B cell (primary cell): Measurements from ENCODE around the gene AFTPH. TPM values are rescaled to one million over a fixed set of nuclear protein-coding genes. Genes with fewer than 3 reads are reported as not detected.

Experiments
- ATAC-seq: fragments of 200-7000 bp; cut with Tn5 transposase; one replicate; pipeline ENCODE4 v1.10.0; 2021; ENCODE audit warnings: low read depth, mild to moderate bottlenecking, moderate number of reproducible peaks, moderate library complexity
- CTCF ChIA-PET: fragments of 350-600 bp; sonication (Branson Sonifier 250); formaldehyde crosslinking; loops from one replicate; lab custom pipeline; 2021; ENCODE audit warnings: antibody characterized with exemption, inconsistent platforms; lab: Charles Lee
- POLR2A ChIA-PET: fragments of 350-600 bp; sonication (Branson Sonifier 250); formaldehyde crosslinking; loops from one replicate; lab custom pipeline; 2021; ENCODE audit warnings: antibody characterized with exemption; lab: Charles Lee
- DNase-seq: peaks from one replicate; pipeline ENCODE4 v3.0.0; 2013
- H2AFZ ChIP-seq: 2 replicates; pipeline ENCODE4 v1.6.1; 2012; ENCODE audit warnings: mild to moderate bottlenecking, low read depth, low read length; ENCODE audit not compliant: insufficient read depth, poor library complexity, severe bottlenecking
- H3K27ac ChIP-seq, 2 donors: 1 replicate in 1 of 2; 2 replicates in 1 of 2; pipeline ENCODE4 v1.5.1; 2012 to 2013; ENCODE audit warnings: low read length in 2 of 2, mild to moderate bottlenecking in 2 of 2, moderate library complexity in 1 of 2
- H3K27me3 ChIP-seq, 4 experiments: fragments of 200-600 bp in 1 of 4; sonication (generic) in 1 of 4; replicated peaks in 1 of 4; 1 replicate in 2 of 4; 2 replicates in 2 of 4; pipeline versions ENCODE4 v1.6.1 to v1.7.0; 2013 to 2016; ENCODE audit warnings: low read length in 3 of 4, mild to moderate bottlenecking in 2 of 4, mixed read lengths in 1 of 4, moderate library complexity in 1 of 4; ENCODE audit not compliant: insufficient read depth in 4 of 4, control insufficient read depth in 3 of 4; ENCODE audit errors: control extremely low read depth in 1 of 4
- H3K36me3 ChIP-seq, 2 experiments: replicated peaks in 1 of 2; 1 replicate in 1 of 2; 2 replicates in 1 of 2; pipeline versions ENCODE4 v1.6.1 to v1.7.1; 2013; ENCODE audit warnings: low read length in 1 of 2; ENCODE audit not compliant: insufficient read depth in 2 of 2, control insufficient read depth in 1 of 2; ENCODE audit errors: control extremely low read depth in 1 of 2, extremely low read depth in 1 of 2
- H3K4me1 ChIP-seq, 2 donors: fragments of 200-600 bp in 1 of 2; sonication (generic) in 1 of 2; 1 replicate in 1 of 2; 2 replicates in 1 of 2; pipeline versions ENCODE4 v1.5.1 to v1.6.1; 2013 to 2017; ENCODE audit warnings: low read length in 2 of 2; ENCODE audit not compliant: control insufficient read depth in 2 of 2, insufficient read depth in 2 of 2
- H3K4me2 ChIP-seq: replicated peaks from 2 replicates; pipeline ENCODE3; 2012; ENCODE audit warnings: mild to moderate bottlenecking, low read depth, low read length; ENCODE audit not compliant: poor library complexity, severe bottlenecking
- H3K4me3 ChIP-seq, 5 experiments: fragments of 200-600 bp in 1 of 5; sonication (generic) in 1 of 5; 1 replicate in 3 of 5; 2 replicates in 2 of 5; pipeline versions ENCODE4 v1.5.1 to v1.7.0; 2011 to 2016; ENCODE audit warnings: low read length in 4 of 5, mild to moderate bottlenecking in 4 of 5, low read depth in 2 of 5, control low read depth in 1 of 5, moderate library complexity in 1 of 5; ENCODE audit not compliant: insufficient read depth in 1 of 5; ENCODE audit errors: control extremely low read depth in 1 of 5, extremely low read depth in 1 of 5
- H3K79me2 ChIP-seq: fragments of 200-600 bp; sonication (generic); one replicate; pipeline ENCODE4 v1.6.0; 2016; ENCODE audit warnings: low read length; ENCODE audit not compliant: control insufficient read depth, insufficient read depth
- H3K9ac ChIP-seq: fragments of 200-600 bp; sonication (generic); 2 replicates; pipeline ENCODE4 v1.6.1; 2017; ENCODE audit warnings: mild to moderate bottlenecking, low read length, moderate library complexity
- H3K9me3 ChIP-seq, 3 donors: one replicate each; pipeline versions ENCODE4 v1.6.1 to v1.7.1; 2013; ENCODE audit warnings: low read length in 2 of 3; ENCODE audit not compliant: control insufficient read depth in 2 of 3, insufficient read depth in 1 of 3; ENCODE audit errors: control extremely low read depth in 1 of 3
- H4K20me1 ChIP-seq: 2 replicates; pipeline ENCODE4 v1.6.0; 2012; ENCODE audit warnings: mild to moderate bottlenecking, low read length; ENCODE audit not compliant: insufficient read depth, control insufficient read depth, poor library complexity, severe bottlenecking
- H3K27ac Mint-ChIP-seq: one replicate; pipeline ENCODE4 v1.8.0; 2021; ENCODE audit warnings: mixed read lengths
- H3K27me3 Mint-ChIP-seq: one replicate; pipeline ENCODE4 v1.8.0; 2021; ENCODE audit warnings: mixed read lengths
- H3K4me1 Mint-ChIP-seq: one replicate; pipeline ENCODE4 v1.8.0; 2021; ENCODE audit warnings: mixed read lengths
- H3K4me3 Mint-ChIP-seq: one replicate; pipeline ENCODE4 v1.8.0; 2021; ENCODE audit warnings: mixed read lengths
- H3K9me3 Mint-ChIP-seq: one replicate; pipeline ENCODE4 v1.8.0; 2022; ENCODE audit warnings: mixed read lengths; ENCODE audit not compliant: insufficient read depth
- EZH2 ChIP-seq: IDR thresholded peaks from 2 replicates; pipeline ENCODE4 v1.6.1; 2012; ENCODE audit warnings: borderline replicate concordance, low read depth, mild to moderate bottlenecking, moderate library complexity, low read length; ENCODE audit not compliant: insufficient read depth, poor library complexity, severe bottlenecking
- WGBS: methylation state at CpG from one replicate; pipeline ENCODE4 v1.1.5; 2013; ENCODE audit warnings: missing lambda C conversion rate; ENCODE audit not compliant: insufficient coverage; 5-methylcytosine and 5-hydroxymethylcytosine counted together
- intact Hi-C: fragments of 100-400 bp; cut with micrococcal nuclease; formaldehyde crosslinking; loops from one replicate; pipeline ENCODE4 v1.10.0; 2022
- polyA plus RNA-seq: library from polyadenylated mRNA; depleted of rRNA; stranded (reverse); fragments of >200 nt; gene quantifications from 2 replicates; pipeline ENCODE4 v1.2.3, GENCODE V29; 2012
- total RNA-seq, 2 donors: library from RNA; stranded (reverse); fragments of 120-200 nt in 1 of 2; gene quantifications; 1 replicate in 1 of 2; 2 replicates in 1 of 2; pipeline versions ENCODE4 v1.2.3 to v1.2.4, GENCODE V29; 2013 to 2022
- TF ChIP-seq, protein P1 (sequence below): fragments of 200-600 bp; IDR thresholded peaks from one replicate; pipeline ENCODE4 v1.8.0; 2022; ENCODE audit warnings: antibody characterized with exemption, mild to moderate bottlenecking

The AFTPH gene
- total and polyA plus RNA-seq, 2 donors (not counting 1 experiment from before 2014, with no cell fraction given) = 45.4 to 94.1 TPM

DNA sequence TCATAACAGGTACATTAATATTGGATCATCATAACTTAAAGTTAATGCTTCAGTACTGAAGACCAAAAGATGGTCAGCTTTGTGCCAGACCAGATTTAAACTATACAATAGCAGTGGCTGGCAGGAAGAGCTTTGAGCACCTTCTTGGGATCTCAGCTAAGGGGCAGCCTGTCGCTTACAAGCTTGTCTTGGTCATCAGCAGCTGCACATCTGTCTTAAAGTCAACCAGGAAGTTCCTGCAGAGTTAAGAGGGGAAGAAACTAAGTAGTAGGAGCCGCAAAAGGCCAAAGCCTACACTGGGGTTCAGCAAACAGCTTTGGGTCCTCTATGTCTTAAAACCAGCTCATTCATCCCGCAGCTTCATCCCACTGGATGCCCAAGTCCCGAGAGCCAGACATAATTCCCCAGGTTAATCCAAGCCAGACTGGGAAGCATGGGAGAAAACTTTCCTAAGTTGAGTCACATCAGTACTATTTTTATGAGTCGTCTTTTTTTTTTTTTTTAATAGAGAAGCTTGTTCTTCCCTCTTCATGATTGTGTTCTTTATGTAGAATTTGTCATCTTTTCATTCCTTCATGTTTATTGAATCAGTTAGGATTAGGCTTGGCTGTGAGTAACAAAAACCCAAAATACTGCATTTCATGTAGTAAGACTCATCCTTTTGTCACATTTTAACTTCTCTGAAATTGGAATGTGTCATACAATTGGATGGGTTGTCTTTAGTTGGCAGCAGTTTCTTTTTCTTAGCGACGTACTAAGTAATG is 70.3 kb downstream of the AFTPH start:
- Histone ChIP-seq H3K4me2 (no peak overlapping the region), H3K9ac (no peak overlapping the region), H3K27me3 (no peaks in the 10 kb centered on the region), H3K27ac (no peak overlapping the region), H3K4me1 (no peaks in the 10 kb centered on the region), H3K79me2 (no peaks in the 10 kb centered on the region), H3K36me3 (peaks cover 3 to 36% of the 10 kb centered on the region in 2 experiments), H2AFZ (no peak overlapping the region), H3K9me3 (no peaks in the 10 kb centered on the region), H4K20me1 (no peaks in the 10 kb centered on the region), H3K4me3 (no peak overlapping the region)
- WGBS = 90% methylated on average over 2 of the region's 7 CpGs
- Mint-ChIP-seq H3K9me3 (no peaks in the 10 kb centered on the region), H3K4me3 (no peak overlapping the region), H3K4me1 (no peaks in the 10 kb centered on the region), H3K27ac (no peak overlapping the region), H3K27me3 (no peaks in the 10 kb centered on the region)
- ATAC-seq (no peak), DNase-seq (no peak)
- intact Hi-C loops = no loop called here
- TF ChIP-seq, protein P1, sequence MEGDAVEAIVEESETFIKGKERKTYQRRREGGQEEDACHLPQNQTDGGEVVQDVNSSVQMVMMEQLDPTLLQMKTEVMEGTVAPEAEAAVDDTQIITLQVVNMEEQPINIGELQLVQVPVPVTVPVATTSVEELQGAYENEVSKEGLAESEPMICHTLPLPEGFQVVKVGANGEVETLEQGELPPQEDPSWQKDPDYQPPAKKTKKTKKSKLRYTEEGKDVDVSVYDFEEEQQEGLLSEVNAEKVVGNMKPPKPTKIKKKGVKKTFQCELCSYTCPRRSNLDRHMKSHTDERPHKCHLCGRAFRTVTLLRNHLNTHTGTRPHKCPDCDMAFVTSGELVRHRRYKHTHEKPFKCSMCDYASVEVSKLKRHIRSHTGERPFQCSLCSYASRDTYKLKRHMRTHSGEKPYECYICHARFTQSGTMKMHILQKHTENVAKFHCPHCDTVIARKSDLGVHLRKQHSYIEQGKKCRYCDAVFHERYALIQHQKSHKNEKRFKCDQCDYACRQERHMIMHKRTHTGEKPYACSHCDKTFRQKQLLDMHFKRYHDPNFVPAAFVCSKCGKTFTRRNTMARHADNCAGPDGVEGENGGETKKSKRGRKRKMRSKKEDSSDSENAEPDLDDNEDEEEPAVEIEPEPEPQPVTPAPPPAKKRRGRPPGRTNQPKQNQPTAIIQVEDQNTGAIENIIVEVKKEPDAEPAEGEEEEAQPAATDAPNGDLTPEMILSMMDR = no peak
- no peak for TF ChIP-seq EZH2
- ChIA-PET POLR2A (interaction anchor here (0.7 to 0.9 kb wide), 3 partner anchors 11 to 157 kb away, joined by 4 to 5 read pairs (median 4); no protein-coding TSS in a partner anchor), CTCF (interaction anchor here (0.8 to 3.6 kb wide), 9 partner anchors 8 to 322 kb away, joined by 3 to 13 read pairs (median 3); partner anchors contain the start of gene AFTPH)
